ENCODE measurements around the gene TAP2. TPM values are rescaled to one million over a fixed set of nuclear protein-coding genes. Genes with fewer than 3 reads are reported as not detected.
A peak's percentile ranks its signal among the peaks of the same experiment; 100 is the strongest.

The TAP2 gene
- total and polyA plus RNA-seq, 2 of the 13 experiments (the other 11 are each of a cell fraction or from before 2014, with no cell fraction given), result 10.3 to 17.6 TPM

- TF ChIP-seq, protein P1, sequence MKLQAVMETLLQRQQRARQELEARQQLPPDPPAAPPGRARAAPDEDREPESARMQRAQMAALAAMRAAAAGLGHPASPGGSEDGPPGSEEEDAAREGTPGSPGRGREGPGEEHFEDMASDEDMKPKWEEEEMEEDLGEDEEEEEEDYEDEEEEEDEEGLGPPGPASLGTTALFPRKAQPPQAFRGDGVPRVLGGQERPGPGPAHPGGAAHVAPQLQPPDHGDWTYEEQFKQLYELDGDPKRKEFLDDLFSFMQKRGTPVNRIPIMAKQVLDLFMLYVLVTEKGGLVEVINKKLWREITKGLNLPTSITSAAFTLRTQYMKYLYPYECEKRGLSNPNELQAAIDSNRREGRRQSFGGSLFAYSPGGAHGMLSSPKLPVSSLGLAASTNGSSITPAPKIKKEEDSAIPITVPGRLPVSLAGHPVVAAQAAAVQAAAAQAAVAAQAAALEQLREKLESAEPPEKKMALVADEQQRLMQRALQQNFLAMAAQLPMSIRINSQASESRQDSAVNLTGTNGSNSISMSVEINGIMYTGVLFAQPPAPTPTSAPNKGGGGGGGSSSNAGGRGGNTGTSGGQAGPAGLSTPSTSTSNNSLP (IDR thresholded peaks at IDR 0.05; ENCODE audit: low read depth, low read length), result peak; percentile 53; the same call in 1 of the 2 replicates
- peak; percentile 48 for TF ChIP-seq AGO1 (IDR thresholded peaks at IDR 0.05; ENCODE audit: low read depth, low read length, poor library complexity, severe bottlenecking)
- TF ChIP-seq ZBTB37 (CRISPR knock-in tag; IDR thresholded peaks at IDR 0.05), result no peak
- TF ChIP-seq ZNF451 (CRISPR knock-in tag; IDR thresholded peaks at IDR 0.05), result no peak
- no peak; the same call in 1 of the 2 replicates for TF ChIP-seq SP4 (CRISPR knock-in tag; IDR thresholded peaks at IDR 0.05)
- peak; percentile 71; the same call in 1 of the 2 replicates for TF ChIP-seq HDAC2 (CRISPR knock-in tag; IDR thresholded peaks at IDR 0.05)
- 0 out of 2 replicates have a peak, but pooled peaks have one; percentile 31 for TF ChIP-seq MAZ (IDR thresholded peaks at IDR 0.05; ENCODE audit: borderline replicate concordance, low read depth, low read length)
- TF ChIP-seq MAZ (CRISPR knock-in tag; IDR thresholded peaks at IDR 0.05; ENCODE audit: low read depth), result peak; percentile 22; the same call in 1 of the 2 replicates
- no peak for TF ChIP-seq EP300 (IDR thresholded peaks at IDR 0.05; ENCODE audit: low read depth in 2 of 2, low read length in 2 of 2)
- TF ChIP-seq EP300 (CRISPR knock-in tag; IDR thresholded peaks at IDR 0.05; ENCODE audit: borderline replicate concordance), result no peak
- peak; percentile 77; the same call in 1 of the 2 replicates for TF ChIP-seq ZNF12 (CRISPR knock-in tag; IDR thresholded peaks at IDR 0.05)
- no peak for TF ChIP-seq ZNF17 (CRISPR knock-in tag; IDR thresholded peaks at IDR 0.05)
- no peak for TF ChIP-seq ZNF367 (CRISPR knock-in tag; IDR thresholded peaks at IDR 0.05; ENCODE audit: borderline replicate concordance)
- peak; percentile 49; the same call in 1 of the 2 replicates for TF ChIP-seq POLR2AphosphoS5 (IDR thresholded peaks at IDR 0.05; ENCODE audit: low read depth, low read length)
- TF ChIP-seq ZNF383 (CRISPR knock-in tag; IDR thresholded peaks at IDR 0.05; ENCODE audit: borderline replicate concordance), result no peak
- TF ChIP-seq ZNF33B (CRISPR knock-in tag; IDR thresholded peaks at IDR 0.05), result peak; percentile 87; the same call in 1 of the 2 replicates
- TF ChIP-seq REXO4 (CRISPR knock-in tag; IDR thresholded peaks at IDR 0.05; ENCODE audit: borderline replicate concordance), result no peak
- TF ChIP-seq JUN (CRISPR knock-in tag; IDR thresholded peaks at IDR 0.05), result peak; percentile 53; the same call in 1 of the 2 replicates
- no peak for TF ChIP-seq ZSCAN20 (CRISPR knock-in tag; IDR thresholded peaks at IDR 0.05; ENCODE audit: borderline replicate concordance)
- no peak for TF ChIP-seq KAT2B (IDR thresholded peaks at IDR 0.05; ENCODE audit: borderline replicate concordance, low read depth, low read length)
- TF ChIP-seq SPEN (CRISPR knock-in tag; IDR thresholded peaks at IDR 0.05; ENCODE audit: low read depth), result peak; percentile 84
Observed at GRCh38 chr6:32838114-32838958, at the start of gene TAP2 (continued).
